Endodermal cell (in vitro differentiated cells): ENCODE measurements around the gene WWC2. TPM values are rescaled to one million over a fixed set of nuclear protein-coding genes. Genes with fewer than 3 reads are reported as not detected.

Experiments used
- DNase-seq: peaks from one replicate; pipeline ENCODE4 v3.0.0-alpha.2; 2017
- H3K27ac ChIP-seq: 2 replicates; pipeline ENCODE4 v1.5.1; 2013; ENCODE audit warnings: mild to moderate bottlenecking, low read depth, low read length, moderate library complexity
- H3K27me3 ChIP-seq: 2 replicates; pipeline ENCODE4 v1.6.1; 2013; ENCODE audit warnings: mild to moderate bottlenecking, low read length, moderate library complexity; ENCODE audit not compliant: insufficient read depth, control insufficient read depth, poor library complexity, severe bottlenecking
- H3K36me3 ChIP-seq: 2 replicates; pipeline ENCODE4 v1.7.0; 2013; ENCODE audit warnings: mild to moderate bottlenecking, low read length, moderate library complexity; ENCODE audit not compliant: control insufficient read depth, insufficient read depth
- H3K4me1 ChIP-seq: one replicate; pipeline ENCODE4 v1.7.0; 2013; ENCODE audit warnings: low read length; ENCODE audit not compliant: control insufficient read depth, insufficient read depth
- H3K4me3 ChIP-seq: 2 replicates; pipeline ENCODE4 v1.5.1; 2013; ENCODE audit warnings: mild to moderate bottlenecking, low read length, moderate library complexity
- H3K9ac ChIP-seq: 2 replicates; pipeline ENCODE4 v1.6.1; 2013; ENCODE audit warnings: mild to moderate bottlenecking, low read length, moderate library complexity; ENCODE audit not compliant: poor library complexity, severe bottlenecking; ENCODE audit errors: extremely low read depth
- H3K9me3 ChIP-seq: 2 replicates; pipeline ENCODE4 v1.6.1; 2013; ENCODE audit warnings: mild to moderate bottlenecking, low read length, moderate library complexity; ENCODE audit not compliant: control insufficient read depth
- H3K27ac Mint-ChIP-seq: 2 replicates; pipeline ENCODE4 v1.8.0; 2020; ENCODE audit warnings: mixed read lengths
- H3K27me3 Mint-ChIP-seq: 2 replicates; pipeline ENCODE4 v1.8.0; 2021; ENCODE audit warnings: mild to moderate bottlenecking, mixed read lengths; ENCODE audit not compliant: insufficient read depth
- H3K36me3 Mint-ChIP-seq: 2 replicates; pipeline ENCODE4 v1.8.0; 2020; ENCODE audit warnings: low read depth, mixed read lengths
- H3K4me1 Mint-ChIP-seq: 2 replicates; pipeline ENCODE4 v1.8.0; 2020; ENCODE audit warnings: mixed read lengths
- H3K4me3 Mint-ChIP-seq: 2 replicates; pipeline ENCODE4 v1.8.0; 2020; ENCODE audit warnings: mild to moderate bottlenecking, moderate library complexity, mixed read lengths
- H3K9me3 Mint-ChIP-seq: 2 replicates; pipeline ENCODE4 v1.8.0; 2020; ENCODE audit warnings: mild to moderate bottlenecking, mixed read lengths
- WGBS, 2 experiments: methylation state at CpG; one replicate each; pipeline versions ENCODE4 v1.1.5 to v1.1.7; 2013; ENCODE audit warnings: missing lambda C conversion rate in 2 of 2, mixed read lengths in 1 of 2; ENCODE audit not compliant: insufficient coverage in 1 of 2, insufficient read length in 1 of 2; 5-methylcytosine and 5-hydroxymethylcytosine counted together
- total RNA-seq, 2 donors: library from RNA; stranded (reverse); fragmentation: NEBNext Ultra II Directional in 1 of 2; extraction: Animal tissue kit (Norgen Biotek cat#: 25700) in 1 of 2; gene quantifications; 2 replicates in 1 of 2; 3 replicates in 1 of 2; pipeline ENCODE4 v1.2.1, GENCODE V29; 2021
- TF ChIP-seq, protein P1 (sequence below): fragments of 200-600 bp; sonication (generic); conservative IDR thresholded peaks from 2 replicates; pipeline ENCODE4 v1.5.0; 2021; ENCODE audit warnings: antibody characterized with exemption, mild to moderate bottlenecking

WWC2 gene
- total RNA-seq, 2 donors from 2014 or later: 98.2 to 108 TPM

DNA sequence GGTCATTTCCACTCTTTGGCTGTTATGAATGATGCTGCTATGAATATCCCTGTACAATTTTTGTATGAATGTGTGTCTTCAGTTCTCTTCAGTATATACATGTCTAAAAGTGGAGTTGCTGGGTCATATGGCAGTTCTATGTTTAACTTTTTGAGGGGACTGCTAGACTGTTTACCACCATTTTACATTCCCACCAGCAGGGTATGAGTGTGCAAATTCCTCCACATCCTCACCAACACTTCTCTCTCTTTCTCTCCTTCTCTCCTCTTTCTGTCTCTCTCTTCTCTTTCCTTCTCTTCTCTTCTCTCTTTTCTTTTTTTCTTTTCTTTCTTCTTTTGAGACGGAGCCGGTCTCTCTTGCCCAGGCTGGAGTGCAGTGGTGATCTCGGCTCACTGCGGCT lies 7.8 kb downstream of the WWC2 start:
- no peaks in the 10 kb centered on the region for H3K27me3 Mint-ChIP-seq
- TF ChIP-seq, protein P1, sequence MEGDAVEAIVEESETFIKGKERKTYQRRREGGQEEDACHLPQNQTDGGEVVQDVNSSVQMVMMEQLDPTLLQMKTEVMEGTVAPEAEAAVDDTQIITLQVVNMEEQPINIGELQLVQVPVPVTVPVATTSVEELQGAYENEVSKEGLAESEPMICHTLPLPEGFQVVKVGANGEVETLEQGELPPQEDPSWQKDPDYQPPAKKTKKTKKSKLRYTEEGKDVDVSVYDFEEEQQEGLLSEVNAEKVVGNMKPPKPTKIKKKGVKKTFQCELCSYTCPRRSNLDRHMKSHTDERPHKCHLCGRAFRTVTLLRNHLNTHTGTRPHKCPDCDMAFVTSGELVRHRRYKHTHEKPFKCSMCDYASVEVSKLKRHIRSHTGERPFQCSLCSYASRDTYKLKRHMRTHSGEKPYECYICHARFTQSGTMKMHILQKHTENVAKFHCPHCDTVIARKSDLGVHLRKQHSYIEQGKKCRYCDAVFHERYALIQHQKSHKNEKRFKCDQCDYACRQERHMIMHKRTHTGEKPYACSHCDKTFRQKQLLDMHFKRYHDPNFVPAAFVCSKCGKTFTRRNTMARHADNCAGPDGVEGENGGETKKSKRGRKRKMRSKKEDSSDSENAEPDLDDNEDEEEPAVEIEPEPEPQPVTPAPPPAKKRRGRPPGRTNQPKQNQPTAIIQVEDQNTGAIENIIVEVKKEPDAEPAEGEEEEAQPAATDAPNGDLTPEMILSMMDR: peak; percentile 69
- Histone ChIP-seq H3K4me3 (no peak overlapping the region), H3K27me3 (no peaks in the 10 kb centered on the region), H3K36me3 (peaks cover 3% of the 10 kb centered on the region), H3K9me3 (no peaks in the 10 kb centered on the region), H3K27ac (no peak overlapping the region), H3K9ac (no peak overlapping the region), H3K4me1 (peaks cover 11% of the 10 kb centered on the region)
- no peaks in the 10 kb centered on the region for H3K9me3 Mint-ChIP-seq
- no peak for DNase-seq
- H3K4me1 Mint-ChIP-seq: peaks cover 54% of the 10 kb centered on the region
- 88 to 96% methylated on average over 4 of the region's 4 CpGs for WGBS, 2 experiments
- no peak overlapping the region for H3K4me3 Mint-ChIP-seq
- peaks cover 3% of the 10 kb centered on the region for H3K36me3 Mint-ChIP-seq
- H3K27ac Mint-ChIP-seq: peak overlapping the region; percentile 38

DNA sequence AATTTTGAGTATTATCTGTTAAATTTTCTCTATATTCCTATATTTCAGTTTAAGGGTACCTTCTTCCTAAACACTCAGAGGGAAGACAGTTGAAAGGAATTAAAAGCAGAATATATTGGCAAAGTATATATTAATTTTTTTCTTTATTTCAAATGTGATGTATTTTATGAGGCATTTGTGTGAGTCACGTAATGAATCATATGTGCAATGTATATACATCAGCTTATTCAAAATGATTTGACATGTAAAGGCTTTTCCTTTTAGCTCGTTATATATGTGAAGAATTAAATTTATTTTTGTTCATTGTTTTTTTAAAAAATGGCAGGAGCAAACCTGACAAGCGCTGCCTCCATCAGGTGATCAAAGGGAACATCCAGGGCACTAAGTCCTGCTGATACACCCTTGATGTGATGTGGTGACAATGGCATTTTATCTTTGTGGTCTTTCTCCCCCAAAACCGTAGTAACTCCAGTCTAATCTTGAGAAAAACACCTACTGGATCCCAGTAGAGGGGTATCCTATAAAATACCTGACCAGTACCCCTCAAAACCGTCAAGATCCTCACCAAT lies 8.9 kb downstream of the WWC2 start:
- Histone ChIP-seq H3K9ac (no peak overlapping the region), H3K27me3 (no peaks in the 10 kb centered on the region), H3K9me3 (no peaks in the 10 kb centered on the region), H3K27ac (no peak overlapping the region), H3K4me3 (no peak overlapping the region), H3K36me3 (peaks cover 3% of the 10 kb centered on the region), H3K4me1 (peaks cover 5% of the 10 kb centered on the region)
- Mint-ChIP-seq H3K4me1 (peaks cover 53% of the 10 kb centered on the region), H3K27ac (peak overlapping the region; percentile 44), H3K9me3 (no peaks in the 10 kb centered on the region), H3K36me3 (peaks cover 3% of the 10 kb centered on the region), H3K4me3 (no peak overlapping the region), H3K27me3 (no peaks in the 10 kb centered on the region)
- 96 to 100% methylated on average over 1 to 5 of the region's 5 CpGs for WGBS, 2 experiments
- TF ChIP-seq, protein P1: peak; percentile 52
- no peak for DNase-seq

DNA sequence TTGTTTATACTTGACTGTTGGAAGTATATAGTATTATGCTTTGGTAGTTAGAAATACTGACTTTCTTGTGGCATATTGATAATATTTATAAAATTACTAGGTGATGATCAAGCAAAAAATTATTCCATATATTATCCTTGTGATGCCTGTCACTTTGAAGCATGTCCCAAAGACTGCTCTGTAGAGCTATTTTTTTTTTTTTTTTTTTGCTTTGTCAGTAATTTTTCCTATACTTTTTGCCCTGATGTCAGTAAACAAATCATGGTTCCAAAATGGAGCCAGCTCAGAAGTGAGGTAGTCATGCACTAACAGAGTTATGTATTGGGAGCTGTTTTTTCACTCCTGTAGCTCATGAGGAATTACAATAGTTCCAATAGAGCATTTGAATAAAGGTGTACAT lies 11.2 kb downstream of the WWC2 start:
- peaks cover 3% of the 10 kb centered on the region for H3K36me3 ChIP-seq
- no peak for DNase-seq
- H3K4me1 Mint-ChIP-seq: peaks cover 66% of the 10 kb centered on the region
- H3K27ac Mint-ChIP-seq: peak overlapping the region; percentile 80
- H3K4me3 ChIP-seq: no peak overlapping the region
- H3K4me1 ChIP-seq: peaks cover 5% of the 10 kb centered on the region
- TF ChIP-seq, protein P1: no peak
- no peak overlapping the region for H3K27ac ChIP-seq
- no peak overlapping the region for H3K9ac ChIP-seq
- no peaks in the 10 kb centered on the region for H3K27me3 Mint-ChIP-seq
- H3K9me3 Mint-ChIP-seq: no peaks in the 10 kb centered on the region
- peaks cover 3% of the 10 kb centered on the region for H3K36me3 Mint-ChIP-seq
- H3K4me3 Mint-ChIP-seq: no peak overlapping the region
- H3K27me3 ChIP-seq: no peaks in the 10 kb centered on the region
- no peaks in the 10 kb centered on the region for H3K9me3 ChIP-seq
